SHP77 treated with DMSO at 0.1 percent for 48 hours (cell line): ENCODE measurements around the gene HSPB9.
"Not testable (repeated sequence)": the region's sequence is repeated elsewhere in the genome, so short reads cannot be mapped to it uniquely, and the experiment has no call there.

ENCODE experiments used
- DNase-seq: peaks from one replicate; lab custom pipeline; 2025; lab: John Stamatoyannopoulos, UW

Gene HSPB9

GRCh38 chr17:42120161-42120769 is 2.3 kb upstream of the HSPB9 start:
- DNase-seq = no peak

- peak; percentile 67 for DNase-seq
These were observed 1.5 kb upstream of the HSPB9 start, which contains the start of gene KAT2A for GRCh38 chr17:42120770-42121769. KAT2A (minus strand) TSS chr17:42121367; CDS start chr17:42121304, 63 bp downstream.

GRCh38 chr17:42124256-42124655 is 1.7 kb downstream of the HSPB9 start:
- no peak for DNase-seq

- no peak for DNase-seq
These were observed 3.0 kb downstream of the HSPB9 start for GRCh38 chr17:42125565-42125964.

GRCh38 chr17:42126836-42127235 is 4.2 kb downstream of the HSPB9 start:
- no peak for DNase-seq

GRCh38 chr17:42127414-42127813 is 4.8 kb downstream of the HSPB9 start:
- DNase-seq = no peak

GRCh38 chr17:42129109-42129837 is 6.7 kb downstream of the HSPB9 start:
- DNase-seq = no peak

GRCh38 chr17:42130310-42130936 is 7.8 kb downstream of the HSPB9 start:
- DNase-seq = no peak

- no peak for DNase-seq
These were observed 8.6 kb downstream of the HSPB9 start for GRCh38 chr17:42131232-42131631.

- no peak for DNase-seq
These were observed 9.4 kb downstream of the HSPB9 start for GRCh38 chr17:42131981-42132432.

- DNase-seq = no peak
These were observed 10.3 kb downstream of the HSPB9 start for GRCh38 chr17:42132941-42133340.

- DNase-seq = peak; percentile 81
These were observed 10.9 kb downstream of the HSPB9 start for GRCh38 chr17:42133461-42134041.

- no peak for DNase-seq
These were observed 12.5 kb downstream of the HSPB9 start for GRCh38 chr17:42135151-42135550.

- DNase-seq = peak; percentile 65
These were observed 13.4 kb downstream of the HSPB9 start for GRCh38 chr17:42135664-42136653.

- no peak for DNase-seq
These were observed 14.0 kb downstream of the HSPB9 start for GRCh38 chr17:42136654-42137051.

- no peak for DNase-seq
These were observed 16.3 kb downstream of the HSPB9 start for GRCh38 chr17:42138749-42139492.

GRCh38 chr17:42140690-42141089 is 18.1 kb downstream of the HSPB9 start:
- not testable (repeated sequence) for DNase-seq

- no peak for DNase-seq
These were observed 18.8 kb downstream of the HSPB9 start for GRCh38 chr17:42141382-42141781.

GRCh38 chr17:42142371-42142896 is 19.8 kb downstream of the HSPB9 start:
- DNase-seq = no peak
